ENCODE results near the gene NPM1. TPM values are rescaled to one million over a fixed set of nuclear protein-coding genes. Genes with fewer than 3 reads are reported as not detected.

NPM1 gene
- total RNA-seq, 1 donor from 2014 or later: 389 TPM

DNA sequence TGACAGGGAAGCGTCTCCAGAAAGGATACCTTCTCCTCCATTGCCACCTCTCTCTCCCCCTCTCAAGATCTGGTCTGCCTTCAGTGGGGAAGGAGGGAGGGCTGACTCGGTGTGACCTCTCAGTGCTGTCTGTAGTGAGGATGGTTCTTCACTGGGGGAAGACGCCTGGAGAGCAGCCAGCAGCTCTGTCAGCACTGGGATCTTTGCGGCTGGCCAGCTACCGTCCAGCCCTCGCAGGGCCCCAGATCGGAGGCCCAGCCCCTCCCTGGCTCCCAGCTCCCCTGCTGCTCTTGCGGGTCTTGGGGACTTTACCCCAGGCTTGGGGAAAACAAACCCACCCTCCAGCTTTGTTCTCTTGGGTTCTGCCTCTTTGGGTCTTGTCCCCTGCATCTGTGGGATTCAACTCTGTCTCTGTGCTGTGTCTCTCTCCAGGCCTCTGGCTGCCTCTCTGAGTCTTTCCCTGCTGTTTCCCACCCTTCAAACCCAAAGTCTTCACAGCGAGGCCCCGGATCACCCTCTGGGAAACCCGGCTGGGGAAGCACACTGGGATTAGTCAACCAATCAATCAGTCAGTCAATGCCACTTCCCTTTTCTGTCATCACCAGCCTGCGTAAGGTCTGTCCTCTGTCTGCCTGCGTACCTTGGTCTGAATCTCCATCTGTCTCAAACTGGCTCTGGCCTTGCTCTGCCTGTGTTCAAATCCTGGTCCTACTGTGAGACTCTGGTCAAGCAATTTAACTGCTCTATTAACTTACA is 54.8 kb downstream of the NPM1 start:
- H3K27me3 ChIP-seq (ENCODE audit: low read depth): no peaks in the 10 kb centered on the region
- no peaks in the 10 kb centered on the region for H3K36me3 ChIP-seq
- peak; percentile 51 for DNase-seq
- TF ChIP-seq, protein P1, sequence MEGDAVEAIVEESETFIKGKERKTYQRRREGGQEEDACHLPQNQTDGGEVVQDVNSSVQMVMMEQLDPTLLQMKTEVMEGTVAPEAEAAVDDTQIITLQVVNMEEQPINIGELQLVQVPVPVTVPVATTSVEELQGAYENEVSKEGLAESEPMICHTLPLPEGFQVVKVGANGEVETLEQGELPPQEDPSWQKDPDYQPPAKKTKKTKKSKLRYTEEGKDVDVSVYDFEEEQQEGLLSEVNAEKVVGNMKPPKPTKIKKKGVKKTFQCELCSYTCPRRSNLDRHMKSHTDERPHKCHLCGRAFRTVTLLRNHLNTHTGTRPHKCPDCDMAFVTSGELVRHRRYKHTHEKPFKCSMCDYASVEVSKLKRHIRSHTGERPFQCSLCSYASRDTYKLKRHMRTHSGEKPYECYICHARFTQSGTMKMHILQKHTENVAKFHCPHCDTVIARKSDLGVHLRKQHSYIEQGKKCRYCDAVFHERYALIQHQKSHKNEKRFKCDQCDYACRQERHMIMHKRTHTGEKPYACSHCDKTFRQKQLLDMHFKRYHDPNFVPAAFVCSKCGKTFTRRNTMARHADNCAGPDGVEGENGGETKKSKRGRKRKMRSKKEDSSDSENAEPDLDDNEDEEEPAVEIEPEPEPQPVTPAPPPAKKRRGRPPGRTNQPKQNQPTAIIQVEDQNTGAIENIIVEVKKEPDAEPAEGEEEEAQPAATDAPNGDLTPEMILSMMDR (IDR thresholded peaks at IDR 0.05; ENCODE audit: borderline replicate concordance): no peak
- H3K4me3 ChIP-seq: no peak overlapping the region
- H3K9me3 ChIP-seq (replicated peaks): no peaks in the 10 kb centered on the region
- peaks cover 76% of the 10 kb centered on the region for H3K4me1 ChIP-seq
- intact Hi-C loops (cut with micrococcal nuclease): no loop called here
- peak overlapping the region; percentile 82 for H3K27ac ChIP-seq (replicated peaks)

DNA sequence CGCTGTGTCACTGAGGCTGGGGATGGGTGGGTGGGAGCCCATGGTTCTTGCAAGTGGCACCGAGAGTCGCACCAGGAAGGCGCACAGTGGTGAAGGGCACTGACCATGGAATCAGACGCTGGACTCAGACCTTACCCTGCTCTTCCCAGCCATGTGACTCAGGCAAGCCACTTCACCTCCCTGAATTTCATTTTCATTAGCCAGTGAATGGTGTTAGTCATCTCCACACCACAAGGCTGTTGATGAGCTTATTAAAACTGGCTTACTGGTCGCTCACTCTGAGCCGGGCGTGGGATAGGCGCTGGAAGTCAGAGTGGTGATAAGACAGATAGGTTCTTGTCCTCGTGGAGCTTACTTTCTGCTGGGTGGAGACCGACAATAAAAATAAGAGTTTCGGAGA is 56.9 kb downstream of the NPM1 start:
- Histone ChIP-seq H3K36me3 (no peaks in the 10 kb centered on the region), H3K27ac (replicated peaks) (no peak overlapping the region), H3K4me3 (no peak overlapping the region), H3K4me1 (peaks cover 59% of the 10 kb centered on the region), H3K27me3 (ENCODE audit: low read depth) (no peaks in the 10 kb centered on the region), H3K9me3 (replicated peaks) (no peaks in the 10 kb centered on the region)
- TF ChIP-seq, protein P1 (IDR thresholded peaks at IDR 0.05; ENCODE audit: borderline replicate concordance): no peak
- no peak for DNase-seq
- intact Hi-C loops (cut with micrococcal nuclease): no loop called here

DNA sequence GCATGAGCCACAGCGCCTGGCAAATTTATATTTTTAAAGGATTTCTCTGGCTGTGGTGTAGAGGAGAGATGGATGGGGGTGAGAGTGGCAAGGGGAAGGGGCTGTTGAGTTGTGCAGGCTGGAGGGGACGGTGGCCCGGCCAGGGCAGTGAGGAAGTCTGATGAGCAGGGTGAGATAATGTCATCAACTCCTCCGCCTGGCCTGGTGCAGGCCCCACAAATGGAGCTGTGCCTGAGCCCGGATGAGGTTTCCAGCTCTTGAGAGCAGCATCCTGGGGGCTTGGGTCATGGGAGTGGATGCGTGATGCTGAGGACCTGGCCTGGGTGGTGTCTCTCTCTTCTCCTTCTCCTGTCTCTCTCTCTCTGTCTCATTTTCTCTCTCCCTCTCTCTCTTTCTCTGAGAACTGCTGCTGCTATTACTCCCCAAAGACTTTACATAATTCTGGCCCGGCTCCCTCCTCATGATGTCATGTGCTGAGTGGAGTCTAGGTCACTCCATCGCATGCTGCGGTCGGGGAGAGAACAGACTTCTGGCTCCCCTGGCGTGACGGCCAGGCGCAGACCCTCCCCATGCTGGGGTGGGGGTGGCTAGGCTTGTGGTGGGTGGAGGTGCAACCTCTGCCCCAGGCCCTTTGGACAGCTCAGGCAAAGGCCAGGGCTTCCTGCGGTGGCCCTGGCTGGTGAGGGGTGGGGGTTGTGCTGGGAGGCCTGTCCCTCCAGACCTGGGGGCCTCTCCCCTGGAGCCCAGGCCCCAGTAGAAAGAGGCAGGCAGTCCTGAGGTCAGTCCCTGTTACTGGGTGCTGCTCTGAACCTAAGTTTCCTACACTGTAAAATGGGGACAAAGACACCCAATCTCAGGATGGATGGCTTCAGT is 58.2 kb downstream of the NPM1 start:
- H3K4me3 ChIP-seq: no peak overlapping the region
- H3K4me1 ChIP-seq: peaks cover 52% of the 10 kb centered on the region
- TF ChIP-seq, protein P1 (IDR thresholded peaks at IDR 0.05; ENCODE audit: borderline replicate concordance): no peak
- intact Hi-C loops (cut with micrococcal nuclease): no loop called here
- H3K36me3 ChIP-seq: no peaks in the 10 kb centered on the region
- peak overlapping the region; percentile 52 for H3K27ac ChIP-seq (replicated peaks)
- DNase-seq: peak; percentile 67
- H3K9me3 ChIP-seq (replicated peaks): no peaks in the 10 kb centered on the region
- H3K27me3 ChIP-seq (ENCODE audit: low read depth): no peaks in the 10 kb centered on the region

DNA sequence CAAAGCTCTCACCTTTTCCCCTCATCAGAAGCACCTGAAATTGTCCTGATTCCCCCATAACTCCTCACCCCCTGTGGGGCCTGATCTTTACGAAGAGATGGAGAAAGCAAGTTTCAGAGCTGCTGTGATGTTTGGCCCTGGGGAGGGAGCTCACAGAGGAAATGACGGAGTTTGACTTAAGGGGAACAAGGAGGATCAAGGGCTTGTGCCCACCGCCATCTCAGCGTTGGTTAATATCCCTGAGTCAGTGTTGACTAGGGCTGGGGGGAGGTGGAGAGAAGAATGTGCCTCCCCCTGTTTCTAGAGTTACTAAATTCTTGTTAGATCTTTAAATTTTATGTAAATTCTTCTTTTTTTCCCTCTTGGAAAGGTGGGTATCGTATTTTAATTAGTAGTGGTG is 59.6 kb downstream of the NPM1 start:
- TF ChIP-seq, protein P1 (IDR thresholded peaks at IDR 0.05; ENCODE audit: borderline replicate concordance): no peak
- no peaks in the 10 kb centered on the region for H3K36me3 ChIP-seq
- H3K4me3 ChIP-seq: no peak overlapping the region
- H3K4me1 ChIP-seq: peaks cover 43% of the 10 kb centered on the region
- H3K27me3 ChIP-seq (ENCODE audit: low read depth): no peaks in the 10 kb centered on the region
- no peak overlapping the region for H3K27ac ChIP-seq (replicated peaks)
- DNase-seq: no peak
- no peaks in the 10 kb centered on the region for H3K9me3 ChIP-seq (replicated peaks)
- intact Hi-C loops (cut with micrococcal nuclease): no loop called here

DNA sequence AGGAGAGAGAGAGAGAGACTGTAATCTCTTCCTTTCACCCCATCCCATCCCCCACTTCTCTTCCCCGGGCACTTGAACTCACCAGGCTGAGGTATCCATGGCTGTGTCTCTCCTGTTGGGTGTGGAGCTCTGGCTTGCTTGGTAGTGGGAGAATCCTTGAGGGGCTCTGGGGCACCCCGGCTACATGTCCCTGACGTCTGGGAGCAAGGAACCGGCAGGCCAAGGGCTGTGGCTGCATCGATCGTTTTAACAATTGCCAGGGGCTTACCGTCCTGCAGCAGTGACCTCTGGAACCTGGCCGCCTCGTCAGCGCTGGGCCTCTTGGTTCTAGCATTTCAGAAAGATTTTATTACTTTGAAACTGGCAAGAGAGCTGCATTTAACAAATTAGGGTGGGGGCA is 61.8 kb downstream of the NPM1 start:
- H3K4me1 ChIP-seq: peaks cover 41% of the 10 kb centered on the region
- DNase-seq: no peak
- TF ChIP-seq, protein P1 (IDR thresholded peaks at IDR 0.05; ENCODE audit: borderline replicate concordance): no peak
- H3K4me3 ChIP-seq: no peak overlapping the region
- no peaks in the 10 kb centered on the region for H3K36me3 ChIP-seq
- no peaks in the 10 kb centered on the region for H3K27me3 ChIP-seq (ENCODE audit: low read depth)
- intact Hi-C loops (cut with micrococcal nuclease): no loop called here
- H3K27ac ChIP-seq (replicated peaks): no peak overlapping the region
- no peaks in the 10 kb centered on the region for H3K9me3 ChIP-seq (replicated peaks)
